Hepatocyte (in vitro differentiated cells): Measurements from ENCODE around the gene MRPL38. TPM values are rescaled to one million over a fixed set of nuclear protein-coding genes. Genes with fewer than 3 reads are reported as not detected.

Source experiments
- DNase-seq: peaks from one replicate; pipeline ENCODE4 v3.0.0-alpha.2; 2016; ENCODE audit warnings: low spot score
- H2AFZ ChIP-seq: fragments of 200-600 bp; sonication (generic); 2 replicates; pipeline ENCODE4 v1.6.0; 2016; ENCODE audit warnings: antibody characterized with exemption, mild to moderate bottlenecking
- H3K27ac ChIP-seq: fragments of 200-600 bp; sonication (generic); 2 replicates; pipeline ENCODE4 v1.5.1; 2016; ENCODE audit warnings: mild to moderate bottlenecking
- H3K27me3 ChIP-seq: fragments of 200-600 bp; sonication (generic); 2 replicates; pipeline ENCODE4 v1.6.1; 2016
- H3K36me3 ChIP-seq: fragments of 200-600 bp; sonication (generic); replicated peaks from 2 replicates; pipeline ENCODE4 v1.5.1; 2016; ENCODE audit warnings: low read depth; ENCODE audit not compliant: insufficient read depth
- H3K4me1 ChIP-seq: fragments of 200-600 bp; sonication (generic); 2 replicates; pipeline ENCODE4 v1.5.1; 2016; ENCODE audit warnings: mild to moderate bottlenecking, moderate library complexity; ENCODE audit not compliant: insufficient read depth
- H3K4me2 ChIP-seq: fragments of 200-600 bp; sonication (generic); 2 replicates; pipeline ENCODE4 v1.6.0; 2016
- H3K4me3 ChIP-seq: fragments of 200-600 bp; sonication (generic); 2 replicates; pipeline ENCODE4 v1.5.1; 2016; ENCODE audit warnings: mild to moderate bottlenecking
- H3K79me2 ChIP-seq: fragments of 200-600 bp; sonication (generic); 2 replicates; pipeline ENCODE4 v1.6.0; 2017; ENCODE audit warnings: mild to moderate bottlenecking
- H3K9me2 ChIP-seq: fragments of 200-600 bp; sonication (generic); replicated peaks from 2 replicates; pipeline ENCODE4 v1.6.0; 2017; ENCODE audit warnings: mild to moderate bottlenecking; ENCODE audit not compliant: insufficient read depth
- H3K9me3 ChIP-seq: fragments of 200-600 bp; sonication (generic); 2 replicates; pipeline ENCODE4 v1.5.1; 2016; ENCODE audit warnings: low read depth, mild to moderate bottlenecking
- H4K20me1 ChIP-seq: fragments of 200-600 bp; sonication (generic); 2 replicates; pipeline ENCODE4 v1.6.0; 2016; ENCODE audit warnings: mild to moderate bottlenecking; ENCODE audit not compliant: insufficient read depth, poor library complexity, severe bottlenecking
- CTCF ChIP-seq: fragments of 200-600 bp; sonication (generic); IDR thresholded peaks from 2 replicates; pipeline ENCODE4 v1.5.1; 2016; ENCODE audit warnings: antibody characterized with exemption, mild to moderate bottlenecking; ENCODE audit not compliant: poor library complexity
- EZH2 ChIP-seq: fragments of 200-600 bp; sonication (generic); IDR thresholded peaks from 2 replicates; pipeline ENCODE4 v1.6.1; 2016; ENCODE audit warnings: antibody characterized with exemption, mild to moderate bottlenecking, borderline replicate concordance
- EZH2phosphoT487 ChIP-seq: fragments of 200-600 bp; sonication (generic); IDR thresholded peaks from one replicate; pipeline ENCODE4 v1.6.1; 2018; ENCODE audit warnings: antibody characterized with exemption, mild to moderate bottlenecking, low read depth, moderate library complexity; ENCODE audit not compliant: unreplicated experiment, severe bottlenecking
- WGBS: methylation state at CpG from one replicate; pipeline ENCODE4 v1.1.6; 2016; ENCODE audit warnings: low lambda C conversion rate; ENCODE audit errors: missing lambda C conversion rate; 5-methylcytosine and 5-hydroxymethylcytosine counted together
- polyA plus RNA-seq: library from polyadenylated mRNA; unstranded; fragments of >200 nt; fragmentation: Nextera tagmentation; extraction: Ambion mirVana; gene quantifications from 2 replicates; pipeline ENCODE4 v1.2.1, GENCODE V29; 2016
- total RNA-seq: library from RNA; depleted of rRNA; stranded (reverse); fragments of >200 nt; gene quantifications from 2 replicates; pipeline ENCODE4 v1.2.3, GENCODE V29; 2014

MRPL38 gene
- total and polyA plus RNA-seq, 2 experiments from 2014 or later: 50.2 to 124 TPM

DNA sequence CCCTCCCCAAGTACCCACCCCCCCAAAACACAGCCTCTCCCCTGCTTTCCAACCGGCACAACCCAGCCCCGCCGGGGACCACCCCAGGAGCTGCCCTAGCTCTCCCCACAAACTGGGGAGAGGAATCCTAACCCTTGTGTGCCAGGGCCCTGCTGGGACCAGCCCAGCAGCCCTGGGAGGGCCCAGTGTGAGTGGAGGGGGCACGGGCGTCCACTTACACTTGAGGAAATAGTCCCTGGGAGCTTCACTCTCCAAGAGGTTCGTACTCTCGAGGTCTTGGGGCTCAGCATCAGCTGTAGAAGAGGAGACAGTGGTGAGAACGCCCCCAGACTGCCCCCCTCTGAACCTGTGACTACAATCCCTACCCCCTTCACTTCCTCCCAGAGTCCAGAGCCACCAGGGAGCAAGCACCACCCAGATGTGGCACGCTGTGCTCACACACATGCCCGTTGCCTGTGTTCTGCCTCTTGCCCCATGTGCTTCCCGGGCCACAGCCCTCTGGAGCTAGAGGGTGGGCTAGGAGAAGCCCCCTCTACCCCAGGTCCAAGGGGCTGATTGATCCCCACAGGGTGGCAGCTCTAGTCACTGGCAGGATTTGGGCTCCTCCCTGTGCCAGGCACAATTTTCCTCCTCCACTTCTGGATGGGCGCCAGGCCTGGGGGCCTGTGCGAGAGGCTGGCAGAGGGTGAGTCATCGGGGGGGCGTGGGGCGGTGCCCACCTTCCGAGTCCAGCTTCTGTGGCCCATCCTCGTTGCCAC is 29.3 kb downstream of the MRPL38 start:
- Histone ChIP-seq H3K4me3 (no peak overlapping the region), H3K4me1 (peaks cover 22% of the 10 kb centered on the region), H3K79me2 (no peaks in the 10 kb centered on the region), H2AFZ (no peak overlapping the region), H4K20me1 (no peaks in the 10 kb centered on the region), H3K4me2 (no peak overlapping the region), H3K27ac (no peak overlapping the region), H3K9me3 (no peaks in the 10 kb centered on the region), H3K9me2 (no peaks in the 10 kb centered on the region), H3K36me3 (no peaks in the 10 kb centered on the region), H3K27me3 (peaks cover 9% of the 10 kb centered on the region)
- no peak for TF ChIP-seq EZH2phosphoT487
- TF ChIP-seq EZH2: no peak
- TF ChIP-seq CTCF: no peak
- no peak for DNase-seq
- 89% methylated on average over 18 of the region's 18 CpGs for WGBS

- H4K20me1 ChIP-seq: no peaks in the 10 kb centered on the region
- no peak overlapping the region for H3K27ac ChIP-seq
- TF ChIP-seq EZH2 (no peak), CTCF (no peak), EZH2phosphoT487 (no peak)
- no peak overlapping the region for H2AFZ ChIP-seq
- no peaks in the 10 kb centered on the region for H3K36me3 ChIP-seq
- DNase-seq: no peak
- no peaks in the 10 kb centered on the region for H3K79me2 ChIP-seq
- H3K4me3 ChIP-seq: no peak overlapping the region
- H3K9me3 ChIP-seq: no peaks in the 10 kb centered on the region
- WGBS: 96% methylated on average over 30 of the region's 38 CpGs
- H3K27me3 ChIP-seq: peaks cover 6% of the 10 kb centered on the region
- no peaks in the 10 kb centered on the region for H3K9me2 ChIP-seq
- peaks cover 22% of the 10 kb centered on the region for H3K4me1 ChIP-seq
- H3K4me2 ChIP-seq: no peak overlapping the region
These were observed 30.1 kb downstream of the MRPL38 start for GRCh38 chr17:75874323-75875181.

- no peak for DNase-seq
- Histone ChIP-seq H3K9me2 (no peaks in the 10 kb centered on the region), H3K4me1 (peaks cover 22% of the 10 kb centered on the region), H3K4me2 (no peak overlapping the region), H3K27me3 (no peaks in the 10 kb centered on the region), H3K4me3 (no peak overlapping the region), H2AFZ (no peak overlapping the region), H3K9me3 (no peaks in the 10 kb centered on the region), H4K20me1 (no peaks in the 10 kb centered on the region), H3K36me3 (no peaks in the 10 kb centered on the region), H3K79me2 (no peaks in the 10 kb centered on the region), H3K27ac (peak overlapping the region; percentile 65)
- no peak for TF ChIP-seq EZH2
- WGBS: 88% methylated on average over 11 of the region's 11 CpGs
These were observed 30.9 kb downstream of the MRPL38 start for GRCh38 chr17:75873587-75874322.
